Head of caudate nucleus (tissue), 42 donors: ENCODE measurements around the gene MARK3.

Experiments
- DNase-seq, 42 donors: peaks; one replicate each; pipeline versions ENCODE4 v3.0.0 to v3.0.0-alpha.2; 2020 to 2021; ENCODE audit warnings: mixed read lengths in 7 of 42
- intact Hi-C: fragments of 100-400 bp; cut with DNase I; formaldehyde crosslinking; loops from one replicate; pipeline ENCODE4 v1.15.0; 2022

The MARK3 gene

GRCh38 chr14:103548463-103549351 lies 163.5 kb downstream of the MARK3 start:
- intact Hi-C loops = loop anchor here (10.0 kb wide), 1 partner anchor 54 kb away; no protein-coding TSS in a partner anchor
- DNase-seq = peak in 28 of 42 donors; percentile 27 to 82 (median 68)

- peak; percentile 67 to 93 (median 84) for DNase-seq
- intact Hi-C loops = loop anchor here (10.0 kb wide), 1 partner anchor 55 kb away; no protein-coding TSS in a partner anchor
Measured at GRCh38 chr14:103549361-103550311, 164.4 kb downstream of the MARK3 start.

GRCh38 chr14:103550451-103551337 lies 165.5 kb downstream of the MARK3 start:
- DNase-seq = peak in 4 of 42 donors; percentile 32 to 51 (median 44)
- intact Hi-C loops = no loop called here

GRCh38 chr14:103551338-103551762 lies 166.1 kb downstream of the MARK3 start:
- intact Hi-C loops = no loop called here
- peak in 10 of 42 donors; percentile 43 to 79 (median 56) for DNase-seq

GRCh38 chr14:103552011-103552845 lies 167.0 kb downstream of the MARK3 start:
- intact Hi-C loops = no loop called here
- DNase-seq = peak in 1 of 42 donors; percentile 41

- intact Hi-C loops = no loop called here
- no peak for DNase-seq
Measured at GRCh38 chr14:103552846-103553210, 167.6 kb downstream of the MARK3 start.
